ENCODE data around the gene PCSK1. TPM values are rescaled to one million over a fixed set of nuclear protein-coding genes. Genes with fewer than 3 reads are reported as not detected.

PCSK1 gene
- total RNA-seq, 1 donor from 2014 or later = 13.6 TPM

DNA sequence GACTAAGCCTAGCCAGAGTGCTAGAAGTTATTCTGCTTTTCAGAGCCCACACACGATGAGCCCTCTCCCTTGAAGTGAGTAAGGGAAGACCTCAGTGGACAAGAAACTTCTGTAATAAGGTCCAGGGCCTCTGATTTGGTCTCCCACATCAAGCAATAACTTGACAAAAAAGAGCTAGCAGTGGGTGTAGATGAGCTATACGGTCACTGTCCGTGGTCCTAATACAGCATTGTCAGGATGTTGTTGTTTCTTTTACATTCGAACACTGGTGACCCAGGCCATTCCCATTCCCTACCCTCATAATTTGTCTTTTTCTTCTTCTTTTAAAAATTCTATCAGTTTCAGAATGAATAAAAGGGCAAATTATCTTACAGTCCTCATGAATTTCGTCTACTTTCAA, 5.2 kb downstream of the PCSK1 start:
- H3K27me3 Mint-ChIP-seq = peaks cover 67% of the 10 kb centered on the region
- DNase-seq (ENCODE audit: extremely low spot score, unreplicated experiment) = no peak
- H3K36me3 Mint-ChIP-seq = no peaks in the 10 kb centered on the region
- H3K4me3 Mint-ChIP-seq = no peak overlapping the region
- TF ChIP-seq, protein P1, sequence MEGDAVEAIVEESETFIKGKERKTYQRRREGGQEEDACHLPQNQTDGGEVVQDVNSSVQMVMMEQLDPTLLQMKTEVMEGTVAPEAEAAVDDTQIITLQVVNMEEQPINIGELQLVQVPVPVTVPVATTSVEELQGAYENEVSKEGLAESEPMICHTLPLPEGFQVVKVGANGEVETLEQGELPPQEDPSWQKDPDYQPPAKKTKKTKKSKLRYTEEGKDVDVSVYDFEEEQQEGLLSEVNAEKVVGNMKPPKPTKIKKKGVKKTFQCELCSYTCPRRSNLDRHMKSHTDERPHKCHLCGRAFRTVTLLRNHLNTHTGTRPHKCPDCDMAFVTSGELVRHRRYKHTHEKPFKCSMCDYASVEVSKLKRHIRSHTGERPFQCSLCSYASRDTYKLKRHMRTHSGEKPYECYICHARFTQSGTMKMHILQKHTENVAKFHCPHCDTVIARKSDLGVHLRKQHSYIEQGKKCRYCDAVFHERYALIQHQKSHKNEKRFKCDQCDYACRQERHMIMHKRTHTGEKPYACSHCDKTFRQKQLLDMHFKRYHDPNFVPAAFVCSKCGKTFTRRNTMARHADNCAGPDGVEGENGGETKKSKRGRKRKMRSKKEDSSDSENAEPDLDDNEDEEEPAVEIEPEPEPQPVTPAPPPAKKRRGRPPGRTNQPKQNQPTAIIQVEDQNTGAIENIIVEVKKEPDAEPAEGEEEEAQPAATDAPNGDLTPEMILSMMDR (conservative IDR thresholded peaks at IDR 0.05) = no peak
- H3K9me3 Mint-ChIP-seq = no peaks in the 10 kb centered on the region
- H3K4me1 Mint-ChIP-seq (ENCODE audit: unreplicated experiment) = peaks cover under 1% of the 10 kb centered on the region
- H3K27ac Mint-ChIP-seq = no peak overlapping the region

DNA sequence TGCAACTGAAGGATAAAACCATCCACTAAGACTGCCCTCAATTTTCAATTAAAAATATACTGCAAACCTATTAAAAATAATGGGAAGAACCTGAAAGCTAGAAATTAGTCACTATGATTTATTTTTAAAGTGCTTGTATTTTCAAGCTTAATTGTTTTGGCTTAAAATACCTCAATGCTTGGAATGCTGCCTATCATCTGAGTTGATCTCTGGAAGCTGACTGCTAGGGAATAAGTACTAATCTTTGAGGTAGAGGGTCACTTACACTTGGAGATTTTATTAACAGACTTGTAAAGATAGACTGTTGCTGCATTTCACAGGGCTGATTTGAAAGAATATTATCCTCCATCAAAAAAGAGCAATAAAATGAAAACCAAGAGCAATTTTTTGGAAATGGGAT, 6.2 kb downstream of the PCSK1 start:
- Mint-ChIP-seq H3K36me3 (no peaks in the 10 kb centered on the region), H3K27ac (no peak overlapping the region), H3K4me3 (no peak overlapping the region), H3K4me1 (ENCODE audit: unreplicated experiment) (no peaks in the 10 kb centered on the region), H3K27me3 (peaks cover 62% of the 10 kb centered on the region), H3K9me3 (no peaks in the 10 kb centered on the region)
- DNase-seq (ENCODE audit: extremely low spot score, unreplicated experiment) = no peak
- TF ChIP-seq, protein P1 (conservative IDR thresholded peaks at IDR 0.05) = no peak

DNA sequence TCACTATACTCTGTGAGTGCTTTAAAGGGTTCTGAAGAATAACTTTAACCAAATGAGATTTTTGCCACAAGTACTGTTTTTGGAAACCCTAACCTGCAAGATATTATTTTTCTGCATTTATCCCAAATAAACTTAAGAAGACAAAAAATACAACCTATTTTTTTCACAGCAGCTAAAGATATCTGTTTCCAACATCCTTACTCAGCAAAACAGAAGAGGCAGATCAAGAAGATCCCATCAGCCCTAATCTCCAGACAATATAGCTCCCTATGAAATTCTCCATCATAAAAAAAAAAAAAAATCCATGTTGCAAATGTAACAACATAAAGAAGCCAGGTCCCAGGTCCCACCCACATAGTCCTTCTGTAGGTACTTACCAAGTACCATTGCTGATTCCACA, 7.6 kb downstream of the PCSK1 start:
- no peaks in the 10 kb centered on the region for H3K4me1 Mint-ChIP-seq (ENCODE audit: unreplicated experiment)
- no peak for DNase-seq (ENCODE audit: extremely low spot score, unreplicated experiment)
- H3K36me3 Mint-ChIP-seq = no peaks in the 10 kb centered on the region
- peaks cover 60% of the 10 kb centered on the region for H3K27me3 Mint-ChIP-seq
- H3K4me3 Mint-ChIP-seq = no peak overlapping the region
- TF ChIP-seq, protein P1 (conservative IDR thresholded peaks at IDR 0.05) = no peak
- H3K9me3 Mint-ChIP-seq = no peaks in the 10 kb centered on the region
- H3K27ac Mint-ChIP-seq = no peak overlapping the region

DNA sequence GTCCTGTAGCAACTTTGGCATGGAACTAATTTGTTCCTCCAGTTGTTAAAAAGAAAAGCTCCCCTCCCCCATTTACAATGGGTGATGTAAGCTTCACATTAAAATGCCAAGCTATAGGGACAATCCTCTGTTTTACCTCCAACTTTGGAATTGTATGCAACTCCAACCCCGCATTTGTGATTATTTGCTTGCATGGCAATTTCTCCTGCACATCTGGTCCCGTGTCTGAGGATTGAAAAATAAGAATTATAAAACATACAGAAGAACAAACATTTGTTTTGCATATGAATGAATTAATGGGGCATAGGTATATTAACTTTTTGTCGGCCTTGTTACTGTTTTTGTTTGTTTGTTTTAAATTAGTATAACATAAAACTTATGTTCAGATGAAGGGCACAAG, 17.2 kb downstream of the PCSK1 start:
- TF ChIP-seq, protein P1 (conservative IDR thresholded peaks at IDR 0.05) = no peak
- Mint-ChIP-seq H3K4me3 (no peak overlapping the region), H3K27me3 (peaks cover 8% of the 10 kb centered on the region), H3K27ac (no peak overlapping the region), H3K4me1 (ENCODE audit: unreplicated experiment) (peaks cover 5% of the 10 kb centered on the region), H3K36me3 (no peaks in the 10 kb centered on the region), H3K9me3 (no peaks in the 10 kb centered on the region)
- DNase-seq (ENCODE audit: extremely low spot score, unreplicated experiment) = no peak

DNA sequence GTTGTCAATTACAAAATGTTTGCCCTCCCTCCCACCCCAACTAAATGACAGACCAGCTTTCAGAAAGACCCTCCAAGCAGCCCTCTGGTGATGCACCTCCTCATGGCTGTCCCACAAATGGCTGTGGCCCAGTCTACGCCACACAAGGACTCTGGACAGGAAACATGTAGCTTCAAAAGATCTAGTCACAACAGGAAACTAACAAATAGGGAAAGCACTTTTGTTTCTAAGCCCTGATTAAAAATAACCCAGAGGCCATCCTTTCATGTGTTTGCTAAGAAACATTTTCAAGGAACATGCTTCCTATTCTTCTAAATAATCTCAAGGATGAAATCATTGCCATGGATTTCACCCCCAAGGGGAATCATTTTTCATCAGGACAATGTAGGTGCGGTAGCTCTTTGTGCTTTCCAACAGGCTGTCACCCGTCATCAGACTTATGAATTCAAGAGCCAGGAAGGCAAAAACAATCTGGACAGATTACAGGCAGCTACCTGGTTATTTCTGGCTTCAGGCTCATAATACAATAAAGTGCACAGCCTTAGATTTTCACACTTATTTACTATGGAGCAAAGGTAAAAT, 20.1 kb downstream of the PCSK1 start:
- Mint-ChIP-seq H3K36me3 (no peaks in the 10 kb centered on the region), H3K27ac (peak overlapping the region; percentile 61), H3K27me3 (peaks cover 5% of the 10 kb centered on the region), H3K4me1 (ENCODE audit: unreplicated experiment) (peaks cover 5% of the 10 kb centered on the region), H3K9me3 (no peaks in the 10 kb centered on the region), H3K4me3 (no peak overlapping the region)
- no peak for DNase-seq (ENCODE audit: extremely low spot score, unreplicated experiment)
- TF ChIP-seq, protein P1 (conservative IDR thresholded peaks at IDR 0.05) = no peak

DNA sequence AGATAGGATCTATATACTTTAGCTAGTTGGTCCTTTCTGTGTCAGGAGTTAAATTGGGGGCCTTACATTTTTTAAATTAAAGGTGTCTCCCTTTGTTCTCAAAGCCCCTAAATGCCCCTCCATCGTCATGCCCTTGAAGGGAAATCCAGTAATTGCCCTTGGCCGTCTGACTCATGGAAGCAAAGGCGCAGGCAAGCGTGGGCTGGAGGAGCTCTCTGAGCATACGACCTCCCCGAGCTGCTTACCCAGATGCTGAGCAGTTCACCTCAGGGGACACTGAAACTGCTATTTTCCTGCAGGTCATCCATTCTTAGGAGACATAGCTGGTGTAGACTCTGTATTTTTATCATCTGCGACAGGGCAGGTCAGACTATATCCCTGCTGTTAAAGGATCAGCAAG, 23.0 kb downstream of the PCSK1 start:
- Mint-ChIP-seq H3K27me3 (peaks cover 5% of the 10 kb centered on the region), H3K4me3 (no peak overlapping the region), H3K27ac (no peak overlapping the region), H3K9me3 (no peaks in the 10 kb centered on the region), H3K36me3 (no peaks in the 10 kb centered on the region), H3K4me1 (ENCODE audit: unreplicated experiment) (peaks cover 5% of the 10 kb centered on the region)
- TF ChIP-seq, protein P1 (conservative IDR thresholded peaks at IDR 0.05) = no peak
- no peak for DNase-seq (ENCODE audit: extremely low spot score, unreplicated experiment)

All from type B pancreatic cell (in vitro differentiated cells).